Measurements from ENCODE around the gene PDGFA. TPM values are rescaled to one million over a fixed set of nuclear protein-coding genes. Genes with fewer than 3 reads are reported as not detected.

PDGFA gene
- total and polyA plus RNA-seq, 2 experiments from 2014 or later = 4.7 to 8.4 TPM

- Histone ChIP-seq H3K9ac (no peak overlapping the region), H3F3A (ENCODE audit: insufficient read depth) (no peaks in the 10 kb centered on the region; the same call in 1 of the 2 replicates), H3K9me2 (ENCODE audit: insufficient read depth) (no peaks in the 10 kb centered on the region), H4K20me1 (ENCODE audit: insufficient read depth) (no peaks in the 10 kb centered on the region), H3K27me3 (replicated peaks; ENCODE audit: insufficient read depth) (peaks cover 1% of the 10 kb centered on the region; the same call in 1 of the 2 replicates), H3K4me1 (ENCODE audit: insufficient read depth) (0 out of 2 replicates have a peak, but pooled peaks cover 10% of the 10 kb centered on the region), H3K9me3 (ENCODE audit: low read depth) (no peaks in the 10 kb centered on the region), H3K4me2 (ENCODE audit: unreplicated experiment) (no peak overlapping the region), H3K36me3 (ENCODE audit: low read depth) (no peaks in the 10 kb centered on the region), H3K4me3 (no peak overlapping the region), H2AFZ (no peak overlapping the region), H3K27ac (no peak overlapping the region), H3K79me2 (ENCODE audit: insufficient read depth) (no peaks in the 10 kb centered on the region)
- WGBS, 2 experiments (ENCODE audit: low coverage in 1 of 2, low lambda C conversion rate in 2 of 2, missing lambda C conversion rate in 2 of 2) = 90 to 91% methylated on average over 18 to 29 of the region's 30 CpGs
- in situ Hi-C loops (cut with MboI) = no loop called here
- TF ChIP-seq EZH2 (IDR thresholded peaks at IDR 0.05; ENCODE audit: insufficient read depth, poor library complexity, severe bottlenecking) (no peak), EZH2phosphoT487 (IDR thresholded peaks at IDR 0.05; ENCODE audit: insufficient read depth, low read depth) (no peak)
- no peak for DNase-seq
Observed at GRCh38 chr7:457814-458510, 61.7 kb downstream of the PDGFA start.

- Histone ChIP-seq H3K36me3 (ENCODE audit: low read depth) (no peaks in the 10 kb centered on the region), H2AFZ (no peak overlapping the region), H3K9me2 (ENCODE audit: insufficient read depth) (no peaks in the 10 kb centered on the region), H3K79me2 (ENCODE audit: insufficient read depth) (no peaks in the 10 kb centered on the region), H3K4me1 (ENCODE audit: insufficient read depth) (0 out of 2 replicates have a peak, but pooled peaks cover 3% of the 10 kb centered on the region), H3K9ac (no peak overlapping the region), H3K27me3 (replicated peaks; ENCODE audit: insufficient read depth) (peaks cover 20% of the 10 kb centered on the region), H3K9me3 (ENCODE audit: low read depth) (no peaks in the 10 kb centered on the region), H4K20me1 (ENCODE audit: insufficient read depth) (no peaks in the 10 kb centered on the region), H3K4me3 (no peak overlapping the region), H3F3A (ENCODE audit: insufficient read depth) (no peaks in the 10 kb centered on the region; the same call in 1 of the 2 replicates), H3K4me2 (ENCODE audit: unreplicated experiment) (no peak overlapping the region), H3K27ac (no peak overlapping the region)
- no peak for TF ChIP-seq EZH2 (IDR thresholded peaks at IDR 0.05; ENCODE audit: insufficient read depth, poor library complexity, severe bottlenecking)
- TF ChIP-seq EZH2phosphoT487 (IDR thresholded peaks at IDR 0.05; ENCODE audit: insufficient read depth, low read depth) = no peak
- DNase-seq = no peak
- 39 to 40% methylated on average over 36 to 42 of the region's 42 CpGs for WGBS, 2 experiments (ENCODE audit: low coverage in 1 of 2, low lambda C conversion rate in 2 of 2, missing lambda C conversion rate in 2 of 2)
- in situ Hi-C loops (cut with MboI) = no loop called here
Observed at GRCh38 chr7:455110-455928, 64.3 kb downstream of the PDGFA start.

GRCh38 chr7:454356-455109 lies 65.1 kb downstream of the PDGFA start:
- DNase-seq = no peak
- no peaks in the 10 kb centered on the region for H4K20me1 ChIP-seq (ENCODE audit: insufficient read depth)
- no peak overlapping the region for H3K9ac ChIP-seq
- H3K27me3 ChIP-seq (replicated peaks; ENCODE audit: insufficient read depth) = peaks cover 27% of the 10 kb centered on the region
- 83 to 90% methylated on average over 26 to 56 of the region's 56 CpGs for WGBS, 2 experiments (ENCODE audit: low coverage in 1 of 2, low lambda C conversion rate in 2 of 2, missing lambda C conversion rate in 2 of 2)
- no peaks in the 10 kb centered on the region for H3K36me3 ChIP-seq (ENCODE audit: low read depth)
- in situ Hi-C loops (cut with MboI) = no loop called here
- H3K4me1 ChIP-seq (ENCODE audit: insufficient read depth) = no peaks in the 10 kb centered on the region
- H3K9me3 ChIP-seq (ENCODE audit: low read depth) = no peaks in the 10 kb centered on the region
- H3K4me3 ChIP-seq = no peak overlapping the region
- no peaks in the 10 kb centered on the region for H3K79me2 ChIP-seq (ENCODE audit: insufficient read depth)
- TF ChIP-seq EZH2 (IDR thresholded peaks at IDR 0.05; ENCODE audit: insufficient read depth, poor library complexity, severe bottlenecking) = no peak
- no peak for TF ChIP-seq EZH2phosphoT487 (IDR thresholded peaks at IDR 0.05; ENCODE audit: insufficient read depth, low read depth)
- H2AFZ ChIP-seq = no peak overlapping the region
- no peaks in the 10 kb centered on the region for H3K9me2 ChIP-seq (ENCODE audit: insufficient read depth)
- no peaks in the 10 kb centered on the region for H3F3A ChIP-seq (ENCODE audit: insufficient read depth)
- H3K27ac ChIP-seq = no peak overlapping the region
- no peak overlapping the region for H3K4me2 ChIP-seq (ENCODE audit: unreplicated experiment)

- Histone ChIP-seq H4K20me1 (ENCODE audit: insufficient read depth) (no peaks in the 10 kb centered on the region), H3K27me3 (replicated peaks; ENCODE audit: insufficient read depth) (peaks cover 30% of the 10 kb centered on the region), H3K36me3 (ENCODE audit: low read depth) (no peaks in the 10 kb centered on the region), H3K27ac (no peak overlapping the region), H3K4me1 (ENCODE audit: insufficient read depth) (no peaks in the 10 kb centered on the region), H3F3A (ENCODE audit: insufficient read depth) (no peaks in the 10 kb centered on the region), H3K4me2 (ENCODE audit: unreplicated experiment) (no peak overlapping the region), H3K79me2 (ENCODE audit: insufficient read depth) (no peaks in the 10 kb centered on the region), H2AFZ (no peak overlapping the region), H3K9ac (no peak overlapping the region), H3K9me2 (ENCODE audit: insufficient read depth) (no peaks in the 10 kb centered on the region), H3K9me3 (ENCODE audit: low read depth) (no peaks in the 10 kb centered on the region), H3K4me3 (no peak overlapping the region)
- no peak for TF ChIP-seq EZH2phosphoT487 (IDR thresholded peaks at IDR 0.05; ENCODE audit: insufficient read depth, low read depth)
- TF ChIP-seq EZH2 (IDR thresholded peaks at IDR 0.05; ENCODE audit: insufficient read depth, poor library complexity, severe bottlenecking) = no peak
- no peak for DNase-seq
- 80 to 82% methylated on average over 17 to 27 of the region's 27 CpGs for WGBS, 2 experiments (ENCODE audit: low coverage in 1 of 2, low lambda C conversion rate in 2 of 2, missing lambda C conversion rate in 2 of 2)
- in situ Hi-C loops (cut with MboI) = no loop called here
Observed at GRCh38 chr7:453597-454306, 65.9 kb downstream of the PDGFA start.

Data from GM23248 (cell line).